Fibroblast of lung (primary cell): ENCODE results near the gene SEPTIN8.

Experiments
- CTCF ChIP-seq, 2 donors: IDR thresholded peaks in 1 of 2; conservative IDR thresholded peaks in 1 of 2; 1 replicate in 1 of 2; 2 replicates in 1 of 2; pipeline ENCODE4 v1.5.1; 2011 to 2012; ENCODE audit warnings: low read length in 2 of 2, control low read depth in 1 of 2, inconsistent platforms in 1 of 2, low read depth in 1 of 2, mild to moderate bottlenecking in 1 of 2
- EZH2 ChIP-seq: IDR thresholded peaks from 2 replicates; pipeline ENCODE4 v1.5.1; 2012; ENCODE audit warnings: low read length, control low read depth, mild to moderate bottlenecking; ENCODE audit errors: missing control alignments

- TF ChIP-seq CTCF (conservative IDR thresholded peaks at IDR 0.05 in 1 of 2, IDR thresholded peaks at IDR 0.05 in 1 of 2; ENCODE audit: low read depth in 1 of 2, low read length in 2 of 2) (no peak), EZH2 (no peak)
These were observed 4.0 kb upstream of the SEPTIN8 start for GRCh38 chr5:132781029-132781428.
